ENCODE results near the gene ACAP3.

The ACAP3 gene

GRCh38 chr1:1242461-1243265, 65.1 kb downstream of the ACAP3 start:
- no peak for DNase-seq
